Hair follicular keratinocyte (primary cell): Measurements from ENCODE around the gene GSTM2. TPM values are rescaled to one million over a fixed set of nuclear protein-coding genes. Genes with fewer than 3 reads are reported as not detected.

Experiments used
- total RNA-seq: library from RNA; depleted of rRNA; stranded (reverse); fragments of >200 nt; gene quantifications from 2 replicates; pipeline ENCODE4 v1.2.3, GENCODE V29; 2015

GSTM2 gene
- total RNA-seq = 3.8 and 8.0 TPM in 2 replicates

DNA sequence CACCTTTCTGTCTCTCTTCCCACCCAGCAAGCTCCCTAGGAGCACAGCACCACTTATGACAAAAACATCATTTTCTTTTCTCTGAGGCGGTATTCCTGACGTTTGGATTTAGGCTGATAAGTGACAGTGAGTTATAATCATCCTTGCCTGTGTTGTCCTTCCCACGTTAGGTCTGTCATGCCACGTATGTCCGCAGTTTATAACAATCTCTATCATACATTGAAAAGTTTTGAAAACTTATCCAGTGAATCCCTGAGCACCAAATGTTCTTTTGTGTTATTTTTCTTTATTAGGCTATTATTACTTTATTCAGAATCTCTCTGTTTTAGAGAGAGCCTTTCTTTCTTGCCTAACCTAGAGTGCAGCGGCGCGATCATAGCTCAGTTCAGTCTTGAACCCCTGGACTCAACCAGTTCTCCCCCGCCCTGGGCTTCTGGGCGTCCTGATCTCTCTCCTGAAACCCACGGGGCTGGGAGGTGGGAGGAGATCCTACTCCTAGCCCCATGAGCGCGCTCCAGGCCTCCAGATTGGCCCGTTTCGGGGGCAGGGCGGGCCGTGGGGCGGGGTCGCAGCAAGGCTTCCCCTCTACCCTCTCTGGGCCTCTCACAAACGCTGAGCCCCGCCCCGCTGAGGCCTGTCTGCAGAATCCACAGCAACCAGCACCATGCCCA, at the start of gene GSTM2:
Gene GSTM2, plus strand, starts transcription at position 606 of the 671 bp plus-strand sequence. Its CDS starts 59 bp downstream, at position 665.

DNA sequence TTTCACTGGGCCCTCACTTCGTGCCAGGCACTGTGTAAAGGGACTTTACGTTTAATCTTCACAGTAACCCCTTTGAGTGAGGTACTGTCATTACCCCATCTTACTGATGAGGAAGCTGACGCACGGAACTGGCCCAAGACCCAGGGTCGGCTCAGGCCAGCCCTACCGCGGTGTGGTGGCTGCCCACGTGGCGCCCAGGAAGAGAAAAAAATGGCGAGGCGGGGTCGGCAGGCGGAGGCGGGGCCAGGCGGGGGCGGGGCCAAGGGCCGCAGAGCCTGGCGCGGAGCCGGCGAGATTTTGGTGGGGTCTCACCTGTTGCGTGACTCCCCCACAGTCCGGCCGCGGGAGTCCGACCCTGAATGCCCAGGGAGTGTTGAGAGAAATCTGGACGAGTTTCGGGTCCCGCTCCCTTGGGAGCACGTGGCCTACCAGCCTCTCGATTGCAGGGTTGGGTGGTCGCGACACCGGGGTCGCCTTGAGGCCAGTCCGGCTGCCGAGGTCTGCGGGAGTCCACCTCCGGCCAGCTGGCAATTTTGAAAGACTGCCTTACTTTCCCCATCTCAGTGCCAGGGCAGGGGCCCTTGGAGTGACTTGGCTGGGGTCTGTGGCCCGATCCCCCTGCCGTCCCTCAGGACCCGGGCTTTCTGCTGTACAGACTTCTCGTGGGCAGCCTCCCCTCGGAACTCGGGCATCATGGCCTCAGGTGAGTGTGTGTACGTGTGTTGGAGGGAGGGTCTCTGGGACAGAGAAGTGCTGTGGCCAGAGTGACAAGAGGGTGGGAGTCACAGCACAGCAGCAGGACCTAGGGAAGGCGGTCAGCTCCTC, 48.1 kb upstream of the GSTM2 start, which contains the start of the genes AMPD2 and GNAT2:
Gene AMPD2, plus strand, starts transcription at position 262 of the 825 bp plus-strand sequence. CDS start 1,339 bp downstream, outside the sequence.
Gene GNAT2, minus strand, starts transcription at position 41 of the 825 bp plus-strand sequence. CDS start 6,746 bp downstream, outside the sequence.

DNA sequence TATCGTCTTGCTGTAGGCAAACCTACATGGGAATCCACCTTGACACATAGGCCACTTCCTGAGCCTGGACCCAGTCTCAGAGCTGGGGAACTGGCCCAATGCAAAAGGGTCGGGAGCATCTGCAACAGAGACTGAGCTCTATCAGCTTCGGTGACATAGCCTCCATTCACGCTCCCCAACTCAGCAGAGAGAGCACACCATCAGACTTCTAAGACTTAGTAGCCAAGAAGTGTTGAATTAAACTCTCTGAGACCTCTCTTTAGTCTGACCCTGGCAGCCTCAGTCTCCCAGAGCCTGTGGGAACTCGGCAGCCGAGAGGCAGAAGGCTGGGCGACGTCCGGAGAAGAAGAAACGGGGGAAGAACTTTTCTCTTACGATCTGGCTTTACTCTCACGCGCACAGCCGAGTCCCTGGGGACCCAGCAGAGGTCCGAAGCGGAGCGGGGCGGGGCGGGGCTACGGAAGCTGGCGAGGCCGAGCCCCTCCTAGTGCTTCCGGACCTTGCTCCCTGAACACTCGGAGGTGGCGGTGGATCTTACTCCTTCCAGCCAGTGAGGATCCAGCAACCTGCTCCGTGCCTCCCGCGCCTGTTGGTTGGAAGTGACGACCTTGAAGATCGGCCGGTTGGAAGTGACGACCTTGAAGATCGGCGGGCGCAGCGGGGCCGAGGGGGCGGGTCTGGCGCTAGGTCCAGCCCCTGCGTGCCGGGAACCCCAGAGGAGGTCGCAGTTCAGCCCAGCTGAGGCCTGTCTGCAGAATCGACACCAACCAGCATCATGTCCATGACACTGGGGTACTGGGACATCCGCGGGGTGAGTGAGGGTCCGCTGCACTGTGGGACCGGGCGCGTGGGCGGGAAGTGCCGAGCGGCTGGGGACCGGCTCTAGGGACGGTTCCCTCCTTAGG, 12.0 kb upstream of the GSTM2 start, which contains the start of gene GSTM4:
Gene GSTM4, plus strand, starts transcription at position 485 of the 905 bp plus-strand sequence. Its CDS starts 291 bp downstream, at position 776.

DNA sequence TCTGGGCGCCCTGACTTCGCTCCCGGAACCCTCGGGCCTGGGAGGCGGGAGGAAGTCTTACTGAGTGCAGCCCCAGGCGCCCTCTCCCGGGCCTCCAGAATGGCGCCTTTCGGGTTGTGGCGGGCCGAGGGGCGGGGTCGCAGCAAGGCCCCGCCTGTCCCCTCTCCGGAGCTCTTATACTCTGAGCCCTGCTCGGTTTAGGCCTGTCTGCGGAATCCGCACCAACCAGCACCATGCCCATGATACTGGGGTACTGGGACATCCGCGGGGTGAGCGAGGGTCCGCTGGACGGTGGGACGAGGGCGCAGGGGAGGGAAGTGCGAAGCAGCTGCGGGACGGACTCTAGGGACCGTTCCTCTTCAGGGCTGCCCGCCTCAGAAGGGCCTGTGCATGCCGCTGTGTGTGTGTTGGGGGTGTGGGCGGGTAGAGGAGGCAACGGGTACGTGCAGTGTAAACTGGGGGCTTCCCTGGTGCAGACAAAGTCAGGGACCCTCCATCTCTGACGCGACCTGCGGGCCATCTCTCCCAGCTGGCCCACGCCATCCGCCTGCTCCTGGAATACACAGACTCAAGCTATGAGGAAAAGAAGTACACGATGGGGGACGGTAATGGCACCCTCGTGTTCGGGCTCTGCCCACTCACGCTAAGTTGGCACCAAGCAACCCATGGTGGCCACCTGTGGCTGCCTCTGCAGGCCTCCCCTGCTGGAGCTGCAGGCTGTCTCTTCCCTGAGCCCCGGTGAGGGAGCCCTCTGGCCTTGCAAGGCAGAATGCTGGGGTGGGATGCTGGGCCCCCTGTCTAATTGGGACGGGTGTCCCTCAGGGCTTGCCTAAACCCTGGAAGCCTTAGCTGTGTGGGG, 20.0 kb downstream of the GSTM2 start, which contains the start of gene GSTM1:
Gene GSTM1, plus strand, starts transcription at position 177 of the 859 bp plus-strand sequence. Its CDS starts 57 bp downstream, at position 234.

DNA sequence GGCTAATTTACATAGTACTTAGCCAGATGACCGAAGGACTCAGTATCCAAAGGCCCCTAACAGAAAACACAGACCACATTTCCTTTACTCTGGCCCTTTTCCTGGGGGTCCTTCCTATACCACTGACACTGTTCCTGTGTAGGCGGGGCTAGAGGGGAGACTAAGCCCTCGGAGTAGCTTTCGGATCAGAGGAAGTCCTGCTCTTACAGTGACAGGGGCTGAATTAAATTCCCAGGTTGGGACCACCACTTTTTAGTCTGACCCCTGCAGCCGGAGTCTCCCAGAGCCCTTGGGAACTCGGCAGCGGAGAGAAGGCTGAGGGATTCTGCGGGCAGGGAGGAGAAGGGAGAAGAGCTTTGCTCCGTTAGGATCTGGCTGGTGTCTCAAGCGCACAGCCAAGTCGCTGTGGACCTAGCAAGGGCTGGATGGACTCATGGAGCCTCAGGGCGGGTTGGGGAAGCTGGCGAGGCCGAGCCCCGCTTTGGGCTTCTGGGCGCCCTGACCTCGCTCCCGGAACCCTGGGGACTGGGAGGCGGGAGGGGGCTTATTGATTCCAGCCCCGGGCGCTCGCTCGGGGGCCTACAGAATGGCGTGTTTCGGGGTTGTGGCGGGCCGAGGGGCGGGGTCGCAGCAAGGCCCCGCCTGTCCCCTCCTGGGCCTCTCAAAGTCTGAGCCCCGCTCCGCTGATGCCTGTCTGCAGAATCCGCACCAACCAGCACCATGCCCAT, 43.9 kb downstream of the GSTM2 start, which contains the start of gene GSTM5:
Gene GSTM5, plus strand, starts transcription at position 659 of the 728 bp plus-strand sequence. Its CDS starts 62 bp downstream, at position 721.

Other genes with a start within 250 kb of the GSTM2 start
- 50.7 and 75.7 TPM in 2 replicates for gene PSMA5, start 241.6 kb upstream of the GSTM2 start, total RNA-seq
- gene SYPL2, start 201.5 kb upstream of the GSTM2 start, total RNA-seq = not detected in 2 replicates
- 2.4 and 4.3 TPM in 2 replicates for gene ATXN7L2, start 184.2 kb upstream of the GSTM2 start, total RNA-seq
- gene CYB561D1, start 174.0 kb upstream of the GSTM2 start, total RNA-seq = 2.5 and 4.6 TPM in 2 replicates
- 0.15 and 0.55 TPM in 2 replicates for gene AMIGO1, start 158.3 kb upstream of the GSTM2 start, total RNA-seq
- not detected in 2 replicates for gene GPR61, start 128.2 kb upstream of the GSTM2 start, total RNA-seq
- 11.3 and 11.6 TPM in 2 replicates for gene GNAI3, start 119.4 kb upstream of the GSTM2 start, total RNA-seq
- gene GNAT2, start 48.4 kb upstream of the GSTM2 start, total RNA-seq = 0.08 TPM in 1 of 2 replicates, not detected in the other
- gene AMPD2, start 48.2 kb upstream of the GSTM2 start, total RNA-seq = 29.0 and 31.2 TPM in 2 replicates
- 5.7 and 7.3 TPM in 2 replicates for gene GSTM4, start 12.0 kb upstream of the GSTM2 start, total RNA-seq
- 8.1 and 18.4 TPM in 2 replicates for gene GSTM1, start 19.8 kb downstream of the GSTM2 start, total RNA-seq
- gene GSTM5, start 44.2 kb downstream of the GSTM2 start, total RNA-seq = not detected in 2 replicates
- 5.5 and 13.4 TPM in 2 replicates for gene GSTM3, start 73.0 kb downstream of the GSTM2 start, total RNA-seq
- not detected in 2 replicates for gene EPS8L3, start 95.9 kb downstream of the GSTM2 start, total RNA-seq
- 4.7 and 6.6 TPM in 2 replicates for gene CSF1, start 242.8 kb downstream of the GSTM2 start, total RNA-seq